PC-9 (cell line): ENCODE data around the gene POLRMT. TPM values are rescaled to one million over a fixed set of nuclear protein-coding genes. Genes with fewer than 3 reads are reported as not detected.

Experiments used
- BruUV-seq: library from RNA; stranded (reverse); fragments of 400-500 nt; replicated peaks from 2 replicates; lab custom pipeline; 2021; lab: Mats Ljungman, UMichigan
- CTCF ChIA-PET: fragments of 300-600 bp; sonication (Branson Sonifier 250); formaldehyde crosslinking; loops from one replicate; lab custom pipeline; 2022; ENCODE audit warnings: antibody characterized with exemption; lab: Charles Lee
- POLR2A ChIA-PET: fragments of 300-600 bp; sonication (Branson Sonifier 250); formaldehyde crosslinking; loops from one replicate; lab custom pipeline; 2022; ENCODE audit warnings: antibody characterized with exemption; ENCODE audit not compliant: unreplicated experiment; lab: Charles Lee
- DNase-seq, 2 experiments: peaks; one replicate each; pipeline versions ENCODE4 v3.0.0 to v3.0.0-alpha.2; 2015 to 2022; ENCODE audit warnings: mixed read lengths in 1 of 2
- H2AFZ ChIP-seq: fragments of 200-600 bp; sonication (generic); 2 replicates; pipeline ENCODE4 v1.8.1; 2017; ENCODE audit warnings: antibody characterized with exemption
- H3F3A ChIP-seq: fragments of 200-600 bp; sonication (generic); 2 replicates; pipeline ENCODE4 v1.8.1; 2017; ENCODE audit warnings: antibody characterized with exemption, mild to moderate bottlenecking, low read depth; ENCODE audit not compliant: insufficient read depth
- H3K27ac ChIP-seq: fragments of 200-600 bp; sonication (generic); 2 replicates; pipeline ENCODE4 v1.6.1; 2016; ENCODE audit warnings: mixed run types
- H3K27me3 ChIP-seq: fragments of 200-600 bp; sonication (generic); 2 replicates; pipeline ENCODE4 v1.6.1; 2016; ENCODE audit warnings: low read depth, mixed run types; ENCODE audit not compliant: insufficient read depth
- H3K36me3 ChIP-seq: fragments of 200-600 bp; sonication (generic); 2 replicates; pipeline ENCODE4 v1.6.1; 2016; ENCODE audit warnings: low read depth, mixed run types
- H3K4me1 ChIP-seq: fragments of 200-600 bp; sonication (generic); replicated peaks from 2 replicates; pipeline ENCODE4 v1.6.1; 2016; ENCODE audit warnings: mixed run types; ENCODE audit not compliant: insufficient read depth
- H3K4me2 ChIP-seq: fragments of 200-600 bp; sonication (generic); 2 replicates; pipeline ENCODE4 v1.6.1; 2017; ENCODE audit warnings: mixed run types
- H3K4me3 ChIP-seq: fragments of 200-600 bp; sonication (generic); 2 replicates; pipeline ENCODE4 v1.6.1; 2016; ENCODE audit warnings: mixed run types
- H3K79me2 ChIP-seq: fragments of 200-600 bp; sonication (generic); 2 replicates; pipeline ENCODE4 v1.6.1; 2017; ENCODE audit warnings: low read depth, mixed run types
- H3K9me2 ChIP-seq: fragments of 200-600 bp; sonication (generic); 2 replicates; pipeline ENCODE4 v1.8.1; 2017; ENCODE audit warnings: mild to moderate bottlenecking; ENCODE audit not compliant: insufficient read depth
- H3K9me3 ChIP-seq: fragments of 200-600 bp; sonication (generic); 2 replicates; pipeline ENCODE4 v1.8.1; 2016; ENCODE audit warnings: low read depth; ENCODE audit not compliant: insufficient read depth
- H4K20me1 ChIP-seq: fragments of 200-600 bp; sonication (generic); 2 replicates; pipeline ENCODE4 v1.8.1; 2017; ENCODE audit not compliant: insufficient read depth
- CTCF ChIP-seq: fragments of 200-600 bp; sonication (generic); conservative IDR thresholded peaks from 2 replicates; pipeline ENCODE4 v1.6.1; 2017; ENCODE audit warnings: mixed run types, antibody characterized with exemption, mild to moderate bottlenecking, moderate library complexity
- EZH2 ChIP-seq: fragments of 200-600 bp; sonication (generic); IDR thresholded peaks from 2 replicates; pipeline ENCODE4 v1.8.0; 2017; ENCODE audit warnings: antibody characterized with exemption, low read depth
- intact Hi-C: fragments of 100-400 bp; cut with micrococcal nuclease; formaldehyde crosslinking; loops from one replicate; pipeline ENCODE4 v1.10.0; 2022; ENCODE audit not compliant: unreplicated experiment
- total RNA-seq: library from RNA; stranded (reverse); gene quantifications from 2 replicates; pipeline ENCODE4 v1.2.3, GENCODE V29; 2021

The POLRMT gene
- total RNA-seq, 1 experiment from 2014 or later: 46.4 TPM

GRCh38 chr19:662962-663681, 29.8 kb upstream of the POLRMT start, which contains the start of gene RNF126:
RNF126 (minus strand) TSS chr19:663214; CDS start chr19:663121, 93 bp downstream.
- H3K36me3 ChIP-seq: 0 out of 2 replicates have a peak, but pooled peaks cover 4% of the 10 kb centered on the region
- peaks cover 8% of the 10 kb centered on the region for H3F3A ChIP-seq
- peak within 1 kb of the TSS; percentile 99 for H3K4me3 ChIP-seq
- H4K20me1 ChIP-seq: peaks cover 38% of the 10 kb centered on the region
- H3K4me1 ChIP-seq: peaks cover 14% of the 10 kb centered on the region
- peak within 1 kb of the TSS; percentile 100 for H3K4me2 ChIP-seq
- H3K79me2 ChIP-seq: peaks cover 48% of the 10 kb centered on the region
- peak within 1 kb of the TSS; percentile 83 for H2AFZ ChIP-seq
- BruUV-seq: no TSS peak
- no peak for TF ChIP-seq CTCF
- no peak for TF ChIP-seq EZH2
- CTCF ChIA-PET: interaction anchor here (0.7 kb wide), 1 partner anchor 582 kb away, joined by 12 read pairs; no protein-coding TSS in a partner anchor
- H3K9me3 ChIP-seq: no peaks in the 10 kb centered on the region
- H3K9me2 ChIP-seq: no peaks in the 10 kb centered on the region
- POLR2A ChIA-PET: interaction anchor here (0.5 to 0.7 kb wide), 4 partner anchors 14 to 191 kb away, joined by 4 to 11 read pairs (median 6); no protein-coding TSS in a partner anchor
- H3K27ac ChIP-seq: peak within 1 kb of the TSS; percentile 61
- DNase-seq: peak; percentile 66 to 87
- no peaks in the 10 kb centered on the region for H3K27me3 ChIP-seq
- intact Hi-C loops: loop anchor here (1.0 to 10.0 kb wide), 5 partner anchors 14 to 262 kb away; partner anchors contain the start of genes ARID3A, HCN2 and MISP

- no peak overlapping the region for H2AFZ ChIP-seq
- POLR2A ChIA-PET: no interaction called here
Measured at GRCh38 chr19:662207-662961, 29.0 kb upstream of the POLRMT start.

More at GRCh38 chr19:662207-662961, 29.0 kb upstream of the POLRMT start:
- H3F3A ChIP-seq: peaks cover 8% of the 10 kb centered on the region
- peak; percentile 52 to 60 for DNase-seq
- peak overlapping the region; percentile 99 for H3K4me3 ChIP-seq
- TF ChIP-seq EZH2 (no peak), CTCF (no peak)
- BruUV-seq: TSS peak; percentile 58
- H3K9me2 ChIP-seq: no peaks in the 10 kb centered on the region
- peak overlapping the region; percentile 100 for H3K4me2 ChIP-seq
- H3K36me3 ChIP-seq: 0 out of 2 replicates have a peak, but pooled peaks cover 4% of the 10 kb centered on the region
- CTCF ChIA-PET: interaction anchor here (0.7 kb wide), 1 partner anchor 582 kb away, joined by 12 read pairs; no protein-coding TSS in a partner anchor
- intact Hi-C loops: loop anchor here (2.0 to 10.0 kb wide), 4 partner anchors 75 to 262 kb away; partner anchors contain the start of genes ARID3A, HCN2 and MISP
- H3K9me3 ChIP-seq: no peaks in the 10 kb centered on the region
- H3K27me3 ChIP-seq: no peaks in the 10 kb centered on the region
- H3K79me2 ChIP-seq: peaks cover 55% of the 10 kb centered on the region
- peaks cover 46% of the 10 kb centered on the region for H4K20me1 ChIP-seq
- H3K4me1 ChIP-seq: peaks cover 14% of the 10 kb centered on the region
- peak overlapping the region; percentile 61 for H3K27ac ChIP-seq
